ENCODE results near the gene MORC4.
"Not testable (repeated sequence)": the region's sequence is repeated elsewhere in the genome, so short reads cannot be mapped to it uniquely, and the experiment has no call there.

The MORC4 gene

GRCh38 chrX:107000013-107000515 lies at the start of gene MORC4:
TSS of gene MORC4 (minus strand) at chrX:107000212. CDS start at chrX:106999969, 243 bp downstream.
- peak; percentile 82 for DNase-seq

- DNase-seq = no peak
Measured at GRCh38 chrX:107047622-107048021, 47.6 kb upstream of the MORC4 start.

GRCh38 chrX:107029752-107030151 lies 29.7 kb upstream of the MORC4 start:
- DNase-seq = no peak

- peak; percentile 13 for DNase-seq
Measured at GRCh38 chrX:107025545-107025944, 25.5 kb upstream of the MORC4 start.

GRCh38 chrX:107014936-107015335 lies 14.9 kb upstream of the MORC4 start:
- DNase-seq = no peak

- no peak for DNase-seq
Measured at GRCh38 chrX:107008034-107008433, 8.0 kb upstream of the MORC4 start.

GRCh38 chrX:106999002-106999975 lies 723 bp downstream of the MORC4 start:
- DNase-seq = peak; percentile 37

- no peak for DNase-seq
Measured at GRCh38 chrX:106997611-106998010, 2.4 kb downstream of the MORC4 start.

GRCh38 chrX:106995678-106996077 lies 4.3 kb downstream of the MORC4 start:
- DNase-seq = no peak

GRCh38 chrX:106987488-106987887 lies 12.5 kb downstream of the MORC4 start:
- DNase-seq = no peak

- no peak for DNase-seq
Measured at GRCh38 chrX:106980952-106981626, 18.9 kb downstream of the MORC4 start.

GRCh38 chrX:106976416-106976815 lies 23.6 kb downstream of the MORC4 start:
- DNase-seq = no peak

- no peak for DNase-seq
Measured at GRCh38 chrX:106973433-106974149, 26.4 kb downstream of the MORC4 start.

- DNase-seq = no peak
Measured at GRCh38 chrX:106972896-106973295, 27.1 kb downstream of the MORC4 start.

GRCh38 chrX:106966547-106966946 lies 33.5 kb downstream of the MORC4 start:
- not testable (repeated sequence) for DNase-seq

GRCh38 chrX:106964290-106964689 lies 35.7 kb downstream of the MORC4 start:
- DNase-seq = no peak

GRCh38 chrX:106963111-106963510 lies 36.9 kb downstream of the MORC4 start:
- DNase-seq = no peak

- no peak for DNase-seq
Measured at GRCh38 chrX:106959901-106960300, 40.1 kb downstream of the MORC4 start.

- no peak for DNase-seq
Measured at GRCh38 chrX:106957856-106958255, 42.2 kb downstream of the MORC4 start.

GRCh38 chrX:106955004-106955772 lies 44.8 kb downstream of the MORC4 start:
- DNase-seq = no peak

- DNase-seq = no peak
Measured at GRCh38 chrX:106954041-106954440, 46.0 kb downstream of the MORC4 start.

- no peak for DNase-seq
Measured at GRCh38 chrX:106952988-106953387, 47.0 kb downstream of the MORC4 start.
